Activated CD8-positive, alpha-beta memory T cell treated with anti-CD3 and anti-CD28 coated beads, Interleukin-2, amount 50 U/mL, for 4 hours (primary cell): ENCODE measurements around the gene ALDH3A2.

ENCODE experiments used
- DNase-seq: peaks from one replicate; pipeline ENCODE4 v3.0.0-alpha.2; 2020

The ALDH3A2 gene

GRCh38 chr17:19717031-19717360, 68.4 kb downstream of the ALDH3A2 start:
- no peak for DNase-seq

GRCh38 chr17:19717411-19717908, 68.9 kb downstream of the ALDH3A2 start:
- DNase-seq, result no peak

GRCh38 chr17:19718041-19718612, 69.6 kb downstream of the ALDH3A2 start:
- no peak for DNase-seq

- no peak for DNase-seq
Measured at GRCh38 chr17:19718613-19719354, 70.2 kb downstream of the ALDH3A2 start.

GRCh38 chr17:19719355-19720209, 71.0 kb downstream of the ALDH3A2 start:
- no peak for DNase-seq

GRCh38 chr17:19720210-19720475, 71.6 kb downstream of the ALDH3A2 start:
- DNase-seq, result no peak

GRCh38 chr17:19720631-19721426, 72.3 kb downstream of the ALDH3A2 start:
- no peak for DNase-seq

- no peak for DNase-seq
Measured at GRCh38 chr17:19723964-19724363, 75.4 kb downstream of the ALDH3A2 start.

- peak; percentile 45 for DNase-seq
Measured at GRCh38 chr17:19724501-19725420, 76.2 kb downstream of the ALDH3A2 start.

- DNase-seq, result no peak
Measured at GRCh38 chr17:19725486-19725885, 76.9 kb downstream of the ALDH3A2 start.

- DNase-seq, result no peak
Measured at GRCh38 chr17:19726631-19727376, 78.3 kb downstream of the ALDH3A2 start.
